Activated CD4-positive, alpha-beta T cell treated with anti-CD3 and anti-CD28 coated beads, Interleukin-2, amount 10 ng/mL, durations not matched to agents 7 days and 5 days (primary cell): ENCODE data around the gene MLXIPL. TPM values are rescaled to one million over a fixed set of nuclear protein-coding genes. Genes with fewer than 3 reads are reported as not detected.
"Not testable (repeated sequence)": the region's sequence is repeated elsewhere in the genome, so short reads cannot be mapped to it uniquely, and the experiment has no call there.

ENCODE experiments used
- CTCF ChIA-PET: fragments of 350-600 bp; sonication (Branson Sonifier 250); formaldehyde crosslinking; loops from one replicate; lab custom pipeline; 2021; ENCODE audit warnings: antibody characterized with exemption; lab: Charles Lee
- POLR2A ChIA-PET: fragments of 350-600 bp; sonication (Branson Sonifier 250); formaldehyde crosslinking; loops from one replicate; lab custom pipeline; 2021; ENCODE audit warnings: antibody characterized with exemption; lab: Charles Lee
- DNase-seq: peaks from one replicate; pipeline ENCODE4 v3.0.0-alpha.2; 2020
- H3K27ac Mint-ChIP-seq: one replicate; pipeline ENCODE4 v1.8.0; 2021; ENCODE audit warnings: mild to moderate bottlenecking, moderate library complexity, mixed read lengths
- H3K27me3 Mint-ChIP-seq: one replicate; pipeline ENCODE4 v1.8.0; 2021; ENCODE audit warnings: mixed read lengths
- H3K36me3 Mint-ChIP-seq: one replicate; pipeline ENCODE4 v1.8.0; 2021; ENCODE audit warnings: low read depth, mixed read lengths
- H3K4me1 Mint-ChIP-seq: one replicate; pipeline ENCODE4 v1.8.0; 2021; ENCODE audit warnings: mixed read lengths
- H3K4me3 Mint-ChIP-seq: one replicate; pipeline ENCODE4 v1.8.0; 2021; ENCODE audit warnings: mild to moderate bottlenecking, moderate library complexity, mixed read lengths
- H3K9me3 Mint-ChIP-seq: one replicate; pipeline ENCODE4 v1.8.0; 2021; ENCODE audit warnings: mixed read lengths
- total RNA-seq, 2 experiments: library from RNA; stranded (reverse); gene quantifications; one replicate each; pipeline ENCODE4 v1.2.3, GENCODE V29; 2021

MLXIPL gene
- total RNA-seq, 2 experiments from 2014 or later, result not detected

DNA sequence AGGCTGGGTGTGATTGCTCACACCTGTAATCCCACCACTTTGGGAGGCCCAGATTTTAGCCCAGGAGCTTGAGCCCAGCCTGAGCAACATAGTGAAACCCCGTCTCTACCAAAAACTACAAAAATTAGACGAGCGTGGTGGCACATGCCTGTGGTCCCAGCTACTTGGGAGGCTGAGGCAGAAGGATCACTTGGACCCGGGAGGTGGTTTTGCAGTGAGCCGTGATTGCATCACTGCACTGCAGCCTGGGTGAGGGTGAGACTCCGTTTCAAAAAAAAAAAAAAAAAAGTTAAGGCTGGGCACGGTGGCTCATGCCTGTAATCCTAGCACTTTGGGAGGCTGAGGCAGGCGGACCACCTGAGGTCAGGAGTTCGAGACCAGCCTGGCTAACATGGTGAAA lies 43.3 kb downstream of the MLXIPL start:
- POLR2A ChIA-PET, H3K27ac Mint-ChIP-seq, DNase-seq, H3K9me3 Mint-ChIP-seq, H3K4me3 Mint-ChIP-seq, H3K27me3 Mint-ChIP-seq, H3K36me3 Mint-ChIP-seq: not testable (repeated sequence)
- H3K4me1 Mint-ChIP-seq, result peaks cover 33% of the 10 kb centered on the region
- CTCF ChIA-PET, result interaction anchor here (1.1 kb wide), 1 partner anchor 87 kb away, joined by 3 read pairs; no protein-coding TSS in a partner anchor

DNA sequence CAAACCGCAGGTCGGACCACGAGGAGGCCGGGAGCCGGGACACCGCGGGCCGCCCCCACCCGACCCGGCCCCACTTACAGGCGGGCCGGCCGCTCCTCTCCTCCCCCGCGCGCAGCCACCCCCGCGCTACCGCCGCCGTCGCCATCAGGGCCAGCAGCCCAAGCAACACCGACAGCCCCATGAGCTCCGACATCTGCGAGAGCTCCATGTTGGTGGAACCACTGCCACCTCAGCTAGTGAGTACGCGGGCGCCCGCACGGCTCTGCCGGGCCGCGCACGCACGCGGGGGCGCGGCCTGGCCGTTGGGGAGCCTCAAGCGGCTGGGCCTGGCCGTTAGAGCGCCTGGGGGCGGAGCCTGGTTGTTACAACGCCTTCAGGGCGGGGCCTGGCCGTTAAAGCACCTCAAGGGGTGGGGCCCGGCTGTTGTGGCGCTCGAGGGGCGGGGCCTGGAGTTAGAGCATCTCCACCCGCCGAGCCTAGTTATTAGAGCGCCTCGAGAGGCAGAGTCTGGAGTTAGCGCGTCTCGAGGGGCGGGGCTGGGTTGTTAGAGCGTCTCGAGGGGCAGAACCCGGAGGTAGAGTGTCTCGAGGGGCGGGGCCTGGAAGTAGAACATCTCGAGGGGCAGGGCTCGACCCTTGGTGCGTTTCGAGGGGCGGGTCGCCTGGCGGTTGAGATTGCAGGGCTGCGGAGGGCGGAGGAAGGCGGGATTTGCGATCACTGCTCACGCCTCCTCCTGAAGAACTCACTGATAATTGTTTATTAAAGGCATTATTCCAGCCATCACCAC lies 45.8 kb downstream of the MLXIPL start, which contains the start of gene TBL2:
Gene TBL2 (minus strand): TSS at position 238 of the 787 bp plus-strand sequence. CDS start 30 bp downstream, at position 208.
- DNase-seq, result peak; percentile 98
- Mint-ChIP-seq H3K36me3 (peaks cover 17% of the 10 kb centered on the region), H3K27me3 (no peaks in the 10 kb centered on the region), H3K4me3 (peak within 1 kb of the TSS; percentile 96), H3K4me1 (peaks cover 33% of the 10 kb centered on the region), H3K27ac (peak within 1 kb of the TSS; percentile 99), H3K9me3 (no peaks in the 10 kb centered on the region)
- POLR2A ChIA-PET, result interaction anchor here (1.1 kb wide), 1 partner anchor 56 kb away, joined by 7 read pairs; the partner anchor contains the start of gene BAZ1B
- CTCF ChIA-PET, result interaction anchor here (0.5 to 1.3 kb wide), 4 partner anchors 14 to 689 kb away, joined by 3 to 4 read pairs (median 3); no protein-coding TSS in a partner anchor

DNA sequence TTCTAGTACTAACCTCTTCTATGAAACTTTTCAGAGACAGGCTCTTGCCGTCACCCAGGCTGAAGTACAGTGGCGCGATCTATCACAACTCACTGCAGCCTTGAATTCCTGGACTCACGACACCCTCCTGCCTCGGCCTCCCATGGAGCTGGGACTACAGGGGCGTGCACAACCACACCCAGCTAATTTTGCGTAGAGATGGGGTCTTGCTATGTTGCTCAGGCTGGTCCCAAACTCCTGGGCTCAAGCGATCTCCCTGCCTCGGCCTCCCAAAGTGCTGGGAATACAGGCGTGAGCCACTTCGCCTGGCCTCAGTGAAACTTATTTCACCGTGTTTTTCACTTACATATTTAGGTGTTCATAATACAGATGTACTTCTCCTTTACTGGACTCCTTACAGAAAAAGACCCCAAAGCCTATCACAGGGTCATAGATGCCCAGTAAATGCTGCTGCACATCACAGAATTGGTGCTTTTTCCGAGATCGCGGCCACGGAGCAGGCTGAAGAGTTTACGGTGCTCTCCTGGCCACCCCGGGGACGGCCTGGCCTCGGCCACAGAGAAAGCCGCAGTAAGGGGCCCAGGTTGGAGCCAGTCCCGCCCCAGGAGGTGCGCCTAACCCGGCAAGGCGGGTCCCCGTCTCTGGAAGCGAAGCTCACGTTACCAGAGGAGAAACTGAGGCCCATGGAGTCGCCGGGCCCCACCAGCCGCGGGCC lies 46.5 kb downstream of the MLXIPL start:
- H3K27ac Mint-ChIP-seq, result peak overlapping the region; percentile 86
- DNase-seq, result no peak
- peaks cover 23% of the 10 kb centered on the region for H3K36me3 Mint-ChIP-seq
- CTCF ChIA-PET, result interaction anchor here (0.5 to 1.3 kb wide), 5 partner anchors 9 to 690 kb away, joined by 3 to 4 read pairs (median 3); no protein-coding TSS in a partner anchor
- no peaks in the 10 kb centered on the region for H3K9me3 Mint-ChIP-seq
- H3K27me3 Mint-ChIP-seq, result no peaks in the 10 kb centered on the region
- POLR2A ChIA-PET, result interaction anchor here (0.7 kb wide), 1 partner anchor 12 kb away, joined by 3 read pairs; no protein-coding TSS in a partner anchor
- H3K4me1 Mint-ChIP-seq, result peaks cover 33% of the 10 kb centered on the region
- H3K4me3 Mint-ChIP-seq, result peak overlapping the region; percentile 96

DNA sequence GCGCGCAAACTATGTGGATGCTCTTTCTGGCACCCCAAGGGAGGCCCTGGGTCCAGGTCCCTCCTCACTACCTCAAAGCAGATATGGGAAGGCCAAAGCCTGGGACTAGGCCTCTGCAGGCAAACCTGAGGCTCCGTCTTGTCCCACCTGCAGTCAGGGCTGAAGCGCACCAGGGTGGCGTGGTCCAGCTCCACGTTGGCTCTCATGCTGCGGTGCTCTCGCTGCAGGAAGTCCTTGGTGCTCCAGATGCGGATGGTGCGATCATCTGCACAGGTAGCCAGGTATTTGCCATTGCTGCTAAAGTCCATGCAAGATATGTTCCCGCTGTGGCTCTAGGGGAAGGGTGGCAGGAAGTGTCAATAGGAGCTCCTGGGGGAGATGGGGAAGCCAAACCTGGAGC lies 50.5 kb downstream of the MLXIPL start:
- Mint-ChIP-seq H3K36me3 (peaks cover 48% of the 10 kb centered on the region), H3K27ac (no peak overlapping the region), H3K27me3 (no peaks in the 10 kb centered on the region), H3K9me3 (no peaks in the 10 kb centered on the region), H3K4me1 (peaks cover 19% of the 10 kb centered on the region), H3K4me3 (no peak overlapping the region)
- DNase-seq, result no peak
- POLR2A ChIA-PET, result no interaction called here
- CTCF ChIA-PET, result no interaction called here

DNA sequence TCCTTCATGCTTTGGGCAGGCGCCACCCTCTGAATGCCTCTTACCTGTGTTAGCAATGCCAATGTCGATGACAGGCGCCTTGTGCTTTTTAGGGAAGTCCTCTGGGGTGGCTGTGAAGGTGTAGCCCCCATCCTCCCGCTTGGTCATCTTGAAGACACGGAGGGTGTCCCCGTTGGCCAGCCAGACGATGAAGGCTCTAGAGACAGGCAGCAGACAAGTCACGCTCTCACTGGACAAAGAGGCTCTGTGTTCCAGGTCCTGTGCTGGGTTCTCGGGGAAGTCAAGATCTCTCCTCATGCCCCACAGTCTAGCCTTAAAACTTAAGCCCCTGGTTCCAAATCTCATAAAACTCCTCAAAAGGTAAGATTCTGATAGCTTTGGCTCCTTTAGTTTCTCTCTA lies 51.0 kb downstream of the MLXIPL start:
- CTCF ChIA-PET, result no interaction called here

DNA sequence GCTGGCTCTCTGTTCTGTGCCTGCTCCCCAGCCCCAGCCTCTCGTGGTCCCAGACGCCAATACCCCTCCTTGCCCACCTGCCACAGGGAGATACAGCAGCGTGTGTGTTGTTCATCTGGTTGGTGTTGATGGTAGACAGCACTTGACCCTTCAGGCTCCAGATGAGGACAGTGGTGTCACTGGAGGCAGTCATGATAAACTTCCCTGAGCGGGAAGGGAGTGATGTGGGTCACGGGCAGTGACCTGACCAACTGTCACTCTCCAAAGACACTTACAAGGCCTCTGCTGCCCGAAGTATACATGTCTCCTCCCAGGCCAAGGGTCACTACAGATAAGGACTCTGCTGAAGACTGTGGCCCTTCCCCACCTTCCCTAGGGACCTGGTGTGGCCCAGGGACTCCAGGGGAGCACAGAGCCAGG lies 51.5 kb downstream of the MLXIPL start:
- Mint-ChIP-seq H3K4me1 (peaks cover 21% of the 10 kb centered on the region), H3K27me3 (no peaks in the 10 kb centered on the region), H3K4me3 (no peak overlapping the region), H3K27ac (no peak overlapping the region), H3K36me3 (peaks cover 49% of the 10 kb centered on the region), H3K9me3 (no peaks in the 10 kb centered on the region)
- POLR2A ChIA-PET, result interaction anchor here (0.6 kb wide), 1 partner anchor 51 kb away, joined by 3 read pairs; the partner anchor contains the start of gene BAZ1B
- no peak for DNase-seq
- CTCF ChIA-PET, result no interaction called here

More for the DNA sequence above, 51.0 kb downstream of the MLXIPL start:
- POLR2A ChIA-PET, result no interaction called here
- H3K4me1 Mint-ChIP-seq, result peaks cover 17% of the 10 kb centered on the region
- peaks cover 48% of the 10 kb centered on the region for H3K36me3 Mint-ChIP-seq
- no peak overlapping the region for H3K4me3 Mint-ChIP-seq
- H3K27me3 Mint-ChIP-seq, result no peaks in the 10 kb centered on the region
- no peak for DNase-seq
- no peaks in the 10 kb centered on the region for H3K9me3 Mint-ChIP-seq
- H3K27ac Mint-ChIP-seq, result no peak overlapping the region

DNA sequence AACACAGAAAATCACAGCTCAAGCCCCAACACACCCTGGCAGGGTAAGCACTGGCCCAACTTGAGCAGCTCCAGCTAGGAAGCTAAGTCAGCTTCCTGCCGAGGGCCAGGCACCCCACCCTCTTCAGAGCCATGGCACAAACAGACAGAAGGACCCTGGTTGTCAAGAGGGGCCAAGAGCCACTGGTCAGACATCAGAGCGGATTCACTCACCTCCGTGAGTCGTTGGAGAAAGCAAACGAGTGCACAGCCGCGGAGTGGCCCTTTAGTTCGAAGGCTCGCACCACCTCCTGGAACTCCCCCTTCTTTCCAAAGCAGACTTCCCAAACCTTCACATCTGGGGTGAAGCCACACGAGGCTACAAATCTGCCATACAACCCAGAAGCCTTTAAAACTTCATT lies 53.3 kb downstream of the MLXIPL start:
- Mint-ChIP-seq H3K4me1 (peaks cover 24% of the 10 kb centered on the region), H3K4me3 (no peak overlapping the region), H3K9me3 (no peaks in the 10 kb centered on the region), H3K36me3 (peaks cover 47% of the 10 kb centered on the region), H3K27me3 (no peaks in the 10 kb centered on the region), H3K27ac (no peak overlapping the region)
- CTCF ChIA-PET, result interaction anchor here (0.5 kb wide), 1 partner anchor 32 kb away, joined by 3 read pairs; no protein-coding TSS in a partner anchor
- POLR2A ChIA-PET, result no interaction called here
- DNase-seq, result no peak

DNA sequence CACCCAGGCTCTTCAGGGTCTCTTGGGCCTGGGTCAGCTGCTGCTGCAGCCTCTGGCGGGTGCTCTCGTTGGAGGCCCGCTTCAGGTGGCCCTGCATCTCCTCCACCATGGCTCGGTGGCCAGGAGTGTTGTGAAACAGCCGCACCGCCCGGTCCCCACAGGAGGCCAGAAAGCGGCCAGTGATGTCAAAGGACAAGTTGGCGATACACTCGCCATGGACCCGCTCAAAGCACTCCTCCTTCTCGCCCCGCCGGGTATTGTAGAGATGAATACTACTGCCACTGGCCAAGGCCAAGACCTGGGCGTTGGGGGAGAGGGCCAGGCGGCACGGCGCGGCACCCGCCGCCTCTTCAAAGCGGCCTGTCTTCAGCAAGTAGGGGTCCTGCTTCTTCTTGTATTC lies 53.8 kb downstream of the MLXIPL start:
- no peak for DNase-seq
- Mint-ChIP-seq H3K4me1 (peaks cover 29% of the 10 kb centered on the region), H3K27me3 (no peaks in the 10 kb centered on the region), H3K27ac (no peak overlapping the region), H3K9me3 (no peaks in the 10 kb centered on the region), H3K4me3 (no peak overlapping the region), H3K36me3 (peaks cover 47% of the 10 kb centered on the region)
- ChIA-PET POLR2A (no interaction called here), CTCF (interaction anchor here (0.5 kb wide), 1 partner anchor 32 kb away, joined by 3 read pairs; no protein-coding TSS in a partner anchor)

DNA sequence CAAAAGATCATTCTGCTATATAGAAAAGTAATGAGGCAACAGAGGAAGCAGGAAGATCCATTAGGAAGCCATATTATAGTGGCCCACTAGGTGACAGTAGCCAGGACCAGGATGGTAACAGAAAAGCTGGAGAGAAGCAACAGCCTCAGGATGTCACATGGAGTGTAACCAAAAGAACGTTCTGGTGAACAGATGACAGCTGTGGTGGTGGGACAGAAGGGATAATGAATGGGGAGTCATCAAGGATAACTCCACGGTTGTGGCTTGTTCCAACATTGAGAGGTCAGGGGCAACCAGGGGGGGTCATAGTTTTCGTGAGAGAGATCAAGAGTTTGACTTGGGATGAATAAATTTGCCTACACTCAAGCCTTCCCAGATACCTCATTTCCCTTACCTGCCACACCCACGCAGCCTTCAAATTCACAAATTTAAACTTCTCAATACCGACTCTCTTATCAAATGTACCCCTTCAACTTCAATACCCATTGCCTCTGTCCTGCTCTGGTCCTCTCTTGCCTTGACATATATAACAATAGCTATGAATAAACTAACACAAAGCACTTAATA lies 55.2 kb downstream of the MLXIPL start:
- Mint-ChIP-seq H3K36me3 (peaks cover 42% of the 10 kb centered on the region), H3K27me3 (no peaks in the 10 kb centered on the region), H3K27ac (no peak overlapping the region), H3K4me1 (peaks cover 30% of the 10 kb centered on the region), H3K9me3 (no peaks in the 10 kb centered on the region), H3K4me3 (no peak overlapping the region)
- POLR2A ChIA-PET, result no interaction called here
- CTCF ChIA-PET, result interaction anchor here (0.7 kb wide), 1 partner anchor 8 kb away, joined by 3 read pairs; no protein-coding TSS in a partner anchor
- no peak for DNase-seq

DNA sequence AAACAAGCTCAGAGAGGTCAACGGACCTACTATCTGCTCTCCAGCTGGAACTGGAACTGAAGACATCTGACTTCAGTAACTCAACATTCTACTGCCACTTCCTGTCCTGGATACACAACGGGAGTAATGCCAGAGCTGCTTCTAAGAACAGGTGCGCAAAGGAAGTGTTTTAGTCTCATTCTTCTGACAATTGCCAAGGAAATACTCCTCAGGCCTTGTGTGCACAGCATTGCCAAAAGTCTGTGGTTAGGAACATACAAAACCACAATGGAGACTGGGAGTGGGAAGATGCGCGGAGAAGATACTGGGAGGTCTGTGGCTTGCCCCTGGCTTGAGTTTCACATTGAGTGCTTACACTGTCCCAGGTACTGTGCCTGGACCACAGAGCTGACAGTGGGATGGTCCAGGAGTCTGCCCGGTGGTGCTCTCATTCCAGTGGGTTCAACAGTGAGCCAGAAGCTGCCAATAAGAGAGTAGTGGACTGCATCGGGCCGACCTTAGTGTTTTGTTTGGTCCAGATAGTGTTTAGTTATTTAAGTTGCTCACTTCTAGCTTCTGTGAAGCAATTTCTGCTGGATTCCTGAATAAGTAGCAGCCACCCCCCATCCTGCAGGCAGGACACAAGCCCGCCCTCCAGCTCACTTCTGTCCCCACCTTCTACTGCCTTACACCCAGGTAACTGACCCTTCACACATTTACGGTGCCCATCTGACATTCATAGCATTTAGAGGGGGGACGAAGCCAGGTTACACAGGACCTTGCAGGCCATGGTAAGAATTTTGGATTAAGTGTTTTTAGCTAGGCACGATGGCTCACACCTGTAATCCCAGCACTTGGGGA lies 56.3 kb downstream of the MLXIPL start:
- Mint-ChIP-seq H3K9me3 (no peaks in the 10 kb centered on the region), H3K27me3 (no peaks in the 10 kb centered on the region), H3K4me3 (no peak overlapping the region), H3K4me1 (peaks cover 30% of the 10 kb centered on the region), H3K27ac (peak overlapping the region; percentile 63), H3K36me3 (peaks cover 33% of the 10 kb centered on the region)
- CTCF ChIA-PET, result interaction anchor here (0.5 to 0.8 kb wide), 4 partner anchors 9 to 108 kb away, joined by 3 to 4 read pairs (median 3); no protein-coding TSS in a partner anchor
- POLR2A ChIA-PET, result no interaction called here
- DNase-seq, result no peak

DNA sequence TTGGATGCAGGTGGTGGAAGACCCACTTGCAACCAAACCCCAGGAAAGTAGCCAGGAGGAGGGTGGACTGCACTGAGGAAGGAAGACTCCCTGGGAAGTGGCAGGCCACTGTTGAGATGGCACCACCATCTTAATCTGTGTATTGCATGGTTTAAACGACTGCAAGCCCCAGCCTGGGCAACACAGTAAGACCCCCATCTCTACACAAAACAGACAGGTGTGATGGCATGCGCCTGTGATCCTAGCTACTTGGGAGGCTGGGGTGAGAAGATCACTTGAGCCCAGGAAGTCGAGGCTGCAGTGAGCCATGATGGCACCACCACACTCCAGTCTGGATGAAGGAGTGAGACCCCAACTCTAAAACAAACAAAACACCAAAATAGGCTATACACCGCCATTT lies 57.2 kb downstream of the MLXIPL start:
- POLR2A ChIA-PET, result no interaction called here
- no peak overlapping the region for H3K27ac Mint-ChIP-seq
- H3K27me3 Mint-ChIP-seq, result no peaks in the 10 kb centered on the region
- H3K4me3 Mint-ChIP-seq, result no peak overlapping the region
- H3K4me1 Mint-ChIP-seq, result peaks cover 30% of the 10 kb centered on the region
- no peak for DNase-seq
- H3K9me3 Mint-ChIP-seq, result no peaks in the 10 kb centered on the region
- H3K36me3 Mint-ChIP-seq, result peaks cover 25% of the 10 kb centered on the region
- CTCF ChIA-PET, result interaction anchor here (0.6 to 1.0 kb wide), 2 partner anchors 9 to 162 kb away, joined by 3 to 4 read pairs; no protein-coding TSS in a partner anchor
